H1 (cell line): ENCODE results near the gene CRIP1. TPM values are rescaled to one million over a fixed set of nuclear protein-coding genes. Genes with fewer than 3 reads are reported as not detected.

Experiments used
- CTCF ChIA-PET: fragments of 300-600 bp; sonication (Branson Sonifier 250); formaldehyde crosslinking; loops from one replicate; lab custom pipeline; 2021; ENCODE audit not compliant: partially characterized antibody; lab: Charles Lee
- POLR2A ChIA-PET: fragments of 300-600 bp; sonication (Branson Sonifier 250); formaldehyde crosslinking; loops from one replicate; lab custom pipeline; 2021; ENCODE audit warnings: inconsistent platforms; ENCODE audit not compliant: partially characterized antibody; lab: Charles Lee
- DNase-seq, 2 experiments: peaks; one replicate each; pipeline versions ENCODE4 v3.0.0 to v3.0.0-alpha.2; 2010 to 2022; ENCODE audit warnings: low spot score in 2 of 2, low read depth in 1 of 2, mixed read lengths in 1 of 2
- FAIRE-seq: peaks from 2 replicates; lab custom pipeline; 2011; peaks lifted over from hg19 to GRCh38; lab: Jason Lieb, UNC
- H2AFZ ChIP-seq: 2 replicates; pipeline ENCODE4 v1.8.1; 2012; ENCODE audit warnings: low read length, inconsistent platforms
- H2AK5ac ChIP-seq: 2 replicates; pipeline ENCODE4 v1.6.1; 2013; ENCODE audit warnings: low read depth, low read length
- H2BK120ac ChIP-seq: replicated peaks from 2 replicates; pipeline ENCODE3; 2013; ENCODE audit warnings: low read depth, low read length, inconsistent platforms
- H2BK12ac ChIP-seq: 2 replicates; pipeline ENCODE4 v1.6.1; 2013; ENCODE audit warnings: low read depth, low read length
- H2BK15ac ChIP-seq: 2 replicates; pipeline ENCODE4 v1.6.1; 2013; ENCODE audit warnings: low read length
- H2BK20ac ChIP-seq: 2 replicates; pipeline ENCODE4 v1.6.1; 2013; ENCODE audit warnings: low read length
- H2BK5ac ChIP-seq: 2 replicates; pipeline ENCODE4 v1.6.1; 2013; ENCODE audit warnings: low read depth, low read length
- H3K14ac ChIP-seq: 2 replicates; pipeline ENCODE4 v1.6.1; 2013; ENCODE audit warnings: inconsistent platforms; ENCODE audit not compliant: insufficient read length
- H3K18ac ChIP-seq: 2 replicates; pipeline ENCODE4 v1.6.1; 2013; ENCODE audit warnings: low read length; ENCODE audit errors: extremely low read depth
- H3K23ac ChIP-seq: 2 replicates; pipeline ENCODE4 v1.6.1; 2013; ENCODE audit warnings: inconsistent platforms; ENCODE audit not compliant: insufficient read length
- H3K23me2 ChIP-seq: 2 replicates; pipeline ENCODE4 v1.6.1; 2013; ENCODE audit warnings: low read depth, low read length
- H3K27ac ChIP-seq: 2 replicates; pipeline ENCODE4 v1.6.1; 2011; ENCODE audit warnings: low read depth, low read length, inconsistent platforms
- H3K27me3 ChIP-seq, 4 experiments: replicated peaks in 1 of 4; 1 replicate in 1 of 4; 2 replicates in 3 of 4; pipeline versions ENCODE4 v1.6.1 to v1.8.1; 2011 to 2013; ENCODE audit warnings: low read length in 3 of 4, mild to moderate bottlenecking in 3 of 4, inconsistent platforms in 2 of 4, mixed read lengths in 2 of 4, moderate library complexity in 1 of 4; ENCODE audit not compliant: control insufficient read depth in 3 of 4, insufficient read depth in 3 of 4; ENCODE audit errors: extremely low read depth in 1 of 4
- H3K36me3 ChIP-seq, 4 experiments: 2 replicates each; pipeline versions ENCODE4 v1.6.1 to v1.8.1; 2011 to 2013; ENCODE audit warnings: mild to moderate bottlenecking in 4 of 4, low read length in 3 of 4, moderate library complexity in 2 of 4, control low read depth in 1 of 4, inconsistent platforms in 1 of 4; ENCODE audit not compliant: insufficient read depth in 4 of 4, control insufficient read depth in 2 of 4
- H3K4ac ChIP-seq: replicated peaks from 2 replicates; pipeline ENCODE3; 2013; ENCODE audit warnings: low read length, low read depth, mixed read lengths, inconsistent platforms; ENCODE audit not compliant: insufficient read length
- H3K4me1 ChIP-seq, 4 experiments: replicated peaks in 1 of 4; 1 replicate in 1 of 4; 2 replicates in 3 of 4; pipeline versions ENCODE4 v1.6.1 to v1.8.1; 2011 to 2013; ENCODE audit warnings: low read length in 3 of 4, inconsistent platforms in 2 of 4, mixed read lengths in 1 of 4; ENCODE audit not compliant: insufficient read depth in 4 of 4, control insufficient read depth in 3 of 4
- H3K4me2 ChIP-seq, 2 experiments: 2 replicates each; pipeline versions ENCODE4 v1.6.1 to v1.8.1; 2011 to 2013; ENCODE audit warnings: low read depth in 2 of 2, low read length in 2 of 2, control low read depth in 1 of 2, inconsistent platforms in 1 of 2, mild to moderate bottlenecking in 1 of 2; ENCODE audit not compliant: insufficient read depth in 1 of 2
- H3K4me3 ChIP-seq, 4 experiments: fragments of 200-600, 300-600 bp in 1 of 4; sonication (generic), shearing (Covaris generic), sonication (Bioruptor Twin) in 1 of 4; 2 replicates each; pipeline versions ENCODE4 v1.5.1 to v1.8.1; 2011 to 2016; ENCODE audit warnings: low read length in 4 of 4, low read depth in 3 of 4, control low read depth in 2 of 4, inconsistent platforms in 2 of 4, mild to moderate bottlenecking in 2 of 4, mixed read lengths in 1 of 4, moderate library complexity in 1 of 4; ENCODE audit not compliant: insufficient read depth in 2 of 4; ENCODE audit errors: extremely low read depth in 1 of 4
- H3K56ac ChIP-seq: replicated peaks from 2 replicates; pipeline ENCODE3; 2013; ENCODE audit warnings: low read depth, mild to moderate bottlenecking, mixed read lengths, low read length, inconsistent platforms; ENCODE audit not compliant: insufficient read length
- H3K79me1 ChIP-seq: 2 replicates; pipeline ENCODE4 v1.6.1; 2013; ENCODE audit warnings: low read depth, low read length, control low read depth
- H3K79me2 ChIP-seq, 2 experiments: 2 replicates each; pipeline versions ENCODE4 v1.6.1 to v1.8.1; 2012 to 2013; ENCODE audit warnings: low read length in 2 of 2, mild to moderate bottlenecking in 2 of 2, inconsistent platforms in 1 of 2; ENCODE audit not compliant: insufficient read depth in 2 of 2, control insufficient read depth in 1 of 2
- H3K9ac ChIP-seq, 4 experiments: replicated peaks in 1 of 4; 1 replicate in 1 of 4; 2 replicates in 3 of 4; pipeline versions ENCODE4 v1.6.1 to v1.8.1; 2011 to 2013; ENCODE audit warnings: low read depth in 3 of 4, low read length in 3 of 4, control low read depth in 2 of 4, mild to moderate bottlenecking in 2 of 4, moderate library complexity in 2 of 4, inconsistent platforms in 1 of 4; ENCODE audit errors: extremely low read depth in 1 of 4
- H3K9me3 ChIP-seq, 2 experiments: 2 replicates each; pipeline versions ENCODE4 v1.6.1 to v1.8.1; 2012 to 2013; ENCODE audit warnings: mild to moderate bottlenecking in 2 of 2, moderate library complexity in 2 of 2, control low read depth in 1 of 2, inconsistent platforms in 1 of 2, low read depth in 1 of 2, low read length in 1 of 2, mixed read lengths in 1 of 2; ENCODE audit not compliant: insufficient read depth in 2 of 2
- H4K20me1 ChIP-seq, 2 experiments: replicated peaks in 1 of 2; 2 replicates each; pipeline versions ENCODE3 to v1.8.1; 2011 to 2013; ENCODE audit warnings: inconsistent platforms in 2 of 2, low read length in 2 of 2, mild to moderate bottlenecking in 1 of 2; ENCODE audit not compliant: insufficient read depth in 2 of 2, control insufficient read depth in 1 of 2
- H4K5ac ChIP-seq: 2 replicates; pipeline ENCODE4 v1.6.1; 2013; ENCODE audit warnings: low read length, low read depth, mixed read lengths, inconsistent platforms; ENCODE audit not compliant: insufficient read length
- H4K8ac ChIP-seq: 2 replicates; pipeline ENCODE4 v1.8.0; 2013; ENCODE audit warnings: mild to moderate bottlenecking, moderate library complexity, low read length, inconsistent platforms; ENCODE audit not compliant: insufficient read depth; ENCODE audit errors: extremely low read depth
- H4K91ac ChIP-seq: replicated peaks from 2 replicates; pipeline ENCODE3; 2013; ENCODE audit warnings: low read length, mixed read lengths, inconsistent platforms; ENCODE audit not compliant: insufficient read length
- ASH2L ChIP-seq: fragments of 200-600, 300-600 bp; sonication (generic); IDR thresholded peaks from one replicate; pipeline ENCODE4 v1.7.1; 2017; ENCODE audit warnings: low read length
- CHD2 ChIP-seq: IDR thresholded peaks from 2 replicates; pipeline ENCODE4 v1.6.1; 2012; ENCODE audit warnings: low read length, improper control_type of control experiment
- CREB1 ChIP-seq: IDR thresholded peaks from 2 replicates; pipeline ENCODE4 v1.6.1; 2012; ENCODE audit warnings: inconsistent platforms
- HDAC2 ChIP-seq, 2 experiments: fragments of 300-600 bp in 1 of 2; sonication (generic) in 1 of 2; IDR thresholded peaks; 2 replicates each; pipeline ENCODE4 v1.6.1; 2011 to 2012; ENCODE audit warnings: low read depth in 2 of 2, low read length in 2 of 2, mild to moderate bottlenecking in 2 of 2, moderate library complexity in 2 of 2, borderline replicate concordance in 1 of 2, inconsistent platforms in 1 of 2
- KDM4A ChIP-seq: IDR thresholded peaks from one replicate; pipeline ENCODE4 v1.7.1; 2012; ENCODE audit warnings: low read depth, mild to moderate bottlenecking, moderate library complexity, low read length, inconsistent platforms; ENCODE audit not compliant: severe bottlenecking
- KDM5A ChIP-seq: fragments of 200-600 bp; IDR thresholded peaks from 2 replicates; pipeline ENCODE4 v1.7.1; 2012; ENCODE audit warnings: mild to moderate bottlenecking, low read length, inconsistent platforms, mixed read lengths
- MAFK ChIP-seq: IDR thresholded peaks from 2 replicates; pipeline ENCODE4 v1.6.1; 2012; ENCODE audit warnings: low read depth, mild to moderate bottlenecking, improper control_type of control experiment, low read length
- NANOG ChIP-seq: IDR thresholded peaks from 2 replicates; pipeline ENCODE4 v1.6.1; 2011; ENCODE audit warnings: low read length, low read depth, mild to moderate bottlenecking, inconsistent platforms; ENCODE audit not compliant: insufficient read depth, poor library complexity, severe bottlenecking
- PHF8 ChIP-seq: fragments of 200-600 bp; sonication (generic); conservative IDR thresholded peaks from 2 replicates; pipeline ENCODE4 v1.7.1; 2012; ENCODE audit warnings: low read depth, mild to moderate bottlenecking, inconsistent platforms, low read length, moderate library complexity
- POLR2A ChIP-seq, 2 experiments: IDR thresholded peaks; 1 replicate in 1 of 2; 2 replicates in 1 of 2; pipeline ENCODE4 v1.6.1; 2011; ENCODE audit warnings: low read depth in 2 of 2, low read length in 2 of 2, mild to moderate bottlenecking in 2 of 2; ENCODE audit errors: control extremely low read depth in 1 of 2
- POLR2AphosphoS5 ChIP-seq: IDR thresholded peaks from 2 replicates; pipeline ENCODE4 v1.6.1; 2011; ENCODE audit warnings: low read depth, low read length
- RAD21 ChIP-seq, 2 experiments: IDR thresholded peaks in 1 of 2; conservative IDR thresholded peaks in 1 of 2; 2 replicates each; pipeline ENCODE4 v1.6.1; 2011; ENCODE audit warnings: low read depth in 2 of 2, low read length in 2 of 2, improper control_type of control experiment in 1 of 2, inconsistent platforms in 1 of 2, mild to moderate bottlenecking in 1 of 2, moderate library complexity in 1 of 2
- RBBP5 ChIP-seq: IDR thresholded peaks from 2 replicates; pipeline ENCODE4 v1.7.1; 2012; ENCODE audit warnings: low read depth, mild to moderate bottlenecking, inconsistent platforms, low read length, moderate library complexity, borderline replicate concordance
- TAF1 ChIP-seq: IDR thresholded peaks from 2 replicates; pipeline ENCODE4 v1.6.1; 2011; ENCODE audit warnings: mild to moderate bottlenecking, low read depth, low read length
- TBP ChIP-seq: IDR thresholded peaks from 2 replicates; pipeline ENCODE4 v1.6.1; 2011; ENCODE audit warnings: low read depth, low read length, improper control_type of control experiment
- WGBS, 2 experiments: shearing (Covaris generic) in 1 of 2; methylation state at CpG; one replicate each; pipeline versions ENCODE4 v1.1.6 to v1.1.7; 2013 to 2015; ENCODE audit warnings: low lambda C conversion rate in 2 of 2, mixed read lengths in 2 of 2, inconsistent platforms in 1 of 2, low coverage in 1 of 2, missing lambda C conversion rate in 1 of 2; ENCODE audit not compliant: insufficient replicate concordance in 2 of 2, insufficient coverage in 1 of 2, insufficient read length in 1 of 2; ENCODE audit errors: extremely low coverage in 1 of 2, missing lambda C conversion rate in 1 of 2; 5-methylcytosine and 5-hydroxymethylcytosine counted together
- polyA plus RNA-seq, 7 experiments: library from polyadenylated mRNA; depleted of rRNA in 3 of 7; stranded (reverse) in 5 of 7; unstranded in 2 of 7; fragments of >200 nt in 5 of 7; fragments of 200-250 nt in 2 of 7; gene quantifications; 1 replicate in 5 of 7; 2 replicates in 1 of 7; 4 replicates in 1 of 7; pipeline versions ENCODE4 v1.2.1 to v1.2.3, GENCODE V29; 2011 to 2013; ENCODE audit warnings: missing spikeins in 2 of 7, mixed read lengths in 2 of 7
- total RNA-seq: library from RNA; stranded (reverse); fragmentation: NEBNext Ultra II Directional; extraction: Animal tissue kit (Norgen Biotek cat#: 25700); gene quantifications from 2 replicates; pipeline ENCODE4 v1.2.1, GENCODE V29; 2021

CRIP1 gene
- total and polyA plus RNA-seq, 2 of the 8 experiments (the other 6 are each of a cell fraction or from before 2014, with no cell fraction given): 1.2 to 2.2 TPM

DNA sequence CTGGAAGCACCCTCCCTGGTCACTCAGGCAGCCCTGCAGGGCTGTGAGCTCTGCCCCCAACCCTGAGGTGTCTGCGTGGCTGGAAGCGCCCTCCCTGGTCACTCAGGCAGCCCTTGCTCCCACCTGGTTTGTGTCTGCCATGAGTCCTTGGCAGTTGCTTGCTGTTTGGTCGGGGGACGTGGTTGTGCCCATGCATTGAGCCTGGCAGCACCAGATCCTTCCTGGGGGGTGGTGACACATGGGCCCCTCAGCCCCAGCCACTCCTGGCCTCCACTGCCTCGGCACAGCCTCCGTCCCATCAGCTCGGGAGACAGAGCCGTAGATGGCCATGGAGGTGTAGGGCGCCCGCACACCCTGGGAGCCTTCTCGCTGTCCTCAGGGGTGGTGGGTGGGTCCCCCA, 47.5 kb upstream of the CRIP1 start:
- no peak overlapping the region for H2AFZ ChIP-seq
- H3K36me3 ChIP-seq: peaks cover 0 to 10% (median 2%) of the 10 kb centered on the region in 4 experiments; a peak in 4 of 8 replicates
- WGBS, 2 experiments: 88% methylated on average over 5 of the region's 11 CpGs; no CpG with 5 or more reads in 1 of the 2 experiments
- peaks cover 36 to 53% of the 10 kb centered on the region in 2 experiments for H4K20me1 ChIP-seq
- no peak overlapping the region for H2AK5ac ChIP-seq
- H4K5ac ChIP-seq: no peak overlapping the region
- peaks cover 34% of the 10 kb centered on the region for H3K79me1 ChIP-seq
- no peak overlapping the region for H3K14ac ChIP-seq
- ChIA-PET CTCF (interaction anchor here (1.3 to 1.7 kb wide), 2 partner anchors 50 to 69 kb away, joined by 3 read pairs; no protein-coding TSS in a partner anchor), POLR2A (interaction anchor here (1.5 to 1.6 kb wide), 2 partner anchors 9 to 18 kb away, joined by 3 to 5 read pairs; no protein-coding TSS in a partner anchor)
- no peak overlapping the region for H2BK12ac ChIP-seq
- H3K4me3 ChIP-seq: no peak overlapping the region
- FAIRE-seq: no peak
- no peak overlapping the region for H3K4me2 ChIP-seq
- H2BK120ac ChIP-seq: no peak overlapping the region
- no peak overlapping the region for H3K56ac ChIP-seq
- DNase-seq: no peak
- no peak overlapping the region for H4K91ac ChIP-seq
- no peak overlapping the region for H3K27ac ChIP-seq
- no peaks in the 10 kb centered on the region for H3K9me3 ChIP-seq
- no peak overlapping the region for H3K18ac ChIP-seq
- no peak overlapping the region for H3K9ac ChIP-seq
- TF ChIP-seq MAFK (no peak), RAD21 (IDR thresholded peaks at IDR 0.05 in 1 of 2, conservative IDR thresholded peaks at IDR 0.05 in 1 of 2; ENCODE audit: low read depth in 2 of 2, low read length in 2 of 2) (no peak), CHD2 (no peak), KDM5A (no peak), KDM4A (no peak), HDAC2 (IDR thresholded peaks at IDR 0.05; ENCODE audit: borderline replicate concordance in 1 of 2, low read depth in 2 of 2, low read length in 2 of 2) (no peak), POLR2AphosphoS5 (no peak), ASH2L (no peak), RBBP5 (no peak), TBP (no peak), TAF1 (no peak), NANOG (no peak), POLR2A (IDR thresholded peaks at IDR 0.05; ENCODE audit: control extremely low read depth in 1 of 2, low read depth in 2 of 2, low read length in 2 of 2) (no peak), PHF8 (no peak), CREB1 (no peak)
- H2BK5ac ChIP-seq: no peak overlapping the region
- no peak overlapping the region for H2BK20ac ChIP-seq
- no peaks in the 10 kb centered on the region for H3K27me3 ChIP-seq
- peaks cover 12 to 52% of the 10 kb centered on the region in 2 experiments for H3K79me2 ChIP-seq
- H4K8ac ChIP-seq: 0 out of 2 replicates have a peak overlapping the region, but pooled peaks have one; percentile 25
- no peak overlapping the region for H3K23ac ChIP-seq
- no peaks in the 10 kb centered on the region for H3K23me2 ChIP-seq
- no peak overlapping the region for H2BK15ac ChIP-seq
- no peak overlapping the region for H3K4ac ChIP-seq
- H3K4me1 ChIP-seq: peaks cover 0 to 3% (median 0%) of the 10 kb centered on the region in 4 experiments; a peak in 2 of 7 replicates
